SIG-M5 treated with dmso at 0.1 percent for 504 hours (cell line): ENCODE results near the gene MAG.

Experiments used
- DNase-seq: peaks from one replicate; lab custom pipeline; 2025; ENCODE audit not compliant: unreplicated experiment; lab: John Stamatoyannopoulos, UW

The MAG gene, protein sequence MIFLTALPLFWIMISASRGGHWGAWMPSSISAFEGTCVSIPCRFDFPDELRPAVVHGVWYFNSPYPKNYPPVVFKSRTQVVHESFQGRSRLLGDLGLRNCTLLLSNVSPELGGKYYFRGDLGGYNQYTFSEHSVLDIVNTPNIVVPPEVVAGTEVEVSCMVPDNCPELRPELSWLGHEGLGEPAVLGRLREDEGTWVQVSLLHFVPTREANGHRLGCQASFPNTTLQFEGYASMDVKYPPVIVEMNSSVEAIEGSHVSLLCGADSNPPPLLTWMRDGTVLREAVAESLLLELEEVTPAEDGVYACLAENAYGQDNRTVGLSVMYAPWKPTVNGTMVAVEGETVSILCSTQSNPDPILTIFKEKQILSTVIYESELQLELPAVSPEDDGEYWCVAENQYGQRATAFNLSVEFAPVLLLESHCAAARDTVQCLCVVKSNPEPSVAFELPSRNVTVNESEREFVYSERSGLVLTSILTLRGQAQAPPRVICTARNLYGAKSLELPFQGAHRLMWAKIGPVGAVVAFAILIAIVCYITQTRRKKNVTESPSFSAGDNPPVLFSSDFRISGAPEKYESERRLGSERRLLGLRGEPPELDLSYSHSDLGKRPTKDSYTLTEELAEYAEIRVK

DNA sequence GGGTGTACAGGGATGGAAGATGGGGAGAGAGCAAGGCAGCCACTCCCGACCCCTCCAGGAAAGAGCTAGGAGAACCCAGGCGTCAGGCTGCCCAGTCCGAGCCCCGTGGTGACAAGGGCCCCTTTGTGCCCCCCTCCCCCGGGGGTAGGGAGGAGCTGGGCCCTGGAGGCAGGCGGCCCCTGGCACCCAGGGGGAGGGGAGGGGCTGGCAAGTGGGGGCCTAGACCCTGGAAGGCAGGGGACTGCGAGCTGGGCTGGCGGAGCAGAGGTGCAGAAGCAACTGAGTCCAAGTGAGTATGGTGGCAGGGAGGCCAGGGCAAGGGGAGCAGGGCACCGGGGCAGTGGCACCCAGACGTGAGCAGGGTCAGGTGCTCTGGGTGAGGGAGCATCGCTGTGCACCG, at the start of gene MAG:
Gene MAG (plus strand): TSS at position 246 of the 400 bp plus-strand sequence. CDS start 3,248 bp downstream, outside the sequence.
- DNase-seq: no peak

DNA sequence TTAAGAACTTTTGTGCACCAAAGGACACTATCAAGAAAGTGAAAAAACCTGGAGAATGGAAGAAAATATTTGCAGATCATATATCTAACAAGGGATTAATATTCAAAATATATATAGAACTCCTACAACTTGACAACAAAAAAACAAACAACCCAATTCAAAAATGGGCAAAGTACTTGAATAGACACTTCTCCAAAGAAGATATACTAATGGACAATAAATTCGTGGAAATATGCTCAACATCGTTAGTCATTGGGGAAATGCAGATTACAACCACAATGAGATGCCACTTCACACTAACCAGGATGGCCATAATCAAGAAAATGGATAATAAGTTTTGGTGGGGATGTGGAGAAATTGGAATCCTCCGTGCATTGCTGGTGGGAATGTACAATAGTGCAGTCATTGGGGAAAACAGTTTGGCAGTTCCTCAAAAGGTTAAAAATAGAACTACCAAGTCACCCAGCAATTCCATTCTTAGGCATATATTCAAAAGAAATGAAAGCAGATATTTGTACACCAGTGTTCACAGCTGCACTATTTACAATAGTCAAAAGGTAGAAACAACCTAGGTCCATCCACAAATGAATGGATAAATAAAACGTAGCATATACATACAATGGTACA, 45.4 kb upstream of the MAG start:
- DNase-seq: no peak

DNA sequence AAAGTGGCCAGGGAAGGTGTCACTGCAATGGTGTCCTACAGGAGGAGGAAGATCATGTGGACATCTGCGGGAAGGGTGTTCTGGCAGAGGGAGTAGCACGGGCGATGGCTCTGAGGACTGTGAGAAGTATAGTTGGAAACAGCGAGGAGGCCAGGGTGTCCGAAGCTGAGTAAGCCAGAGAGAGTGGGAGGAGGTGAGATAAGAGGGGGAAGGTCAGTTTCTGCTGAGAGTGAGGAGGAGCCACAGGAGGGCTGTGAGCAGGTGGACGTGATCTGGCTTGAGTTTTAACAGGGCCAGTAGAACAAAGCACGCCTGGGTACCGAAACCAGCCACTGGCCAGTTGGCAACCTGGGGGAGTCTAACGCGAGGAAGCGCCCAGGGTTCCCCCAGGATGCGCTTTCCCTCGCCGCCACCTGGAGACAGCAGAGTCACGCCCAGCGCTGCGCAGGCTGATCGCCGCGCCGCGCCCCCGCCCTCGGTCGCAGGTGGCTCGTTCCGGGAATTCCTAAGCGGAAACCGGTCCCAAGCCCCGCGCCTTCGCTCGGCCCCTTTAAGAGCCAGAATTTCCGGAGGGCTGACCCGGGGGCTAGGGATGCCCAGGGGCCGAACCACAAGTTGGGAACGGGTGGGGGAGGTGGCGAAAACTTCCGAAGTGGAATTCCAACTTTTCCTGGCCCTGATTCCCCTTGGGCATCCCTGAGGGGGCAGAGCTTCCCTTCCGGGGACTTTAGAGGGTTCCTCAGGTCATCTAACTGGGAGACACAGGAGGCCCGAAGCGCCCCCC, 44.2 kb upstream of the MAG start:
- DNase-seq: peak; percentile 20

DNA sequence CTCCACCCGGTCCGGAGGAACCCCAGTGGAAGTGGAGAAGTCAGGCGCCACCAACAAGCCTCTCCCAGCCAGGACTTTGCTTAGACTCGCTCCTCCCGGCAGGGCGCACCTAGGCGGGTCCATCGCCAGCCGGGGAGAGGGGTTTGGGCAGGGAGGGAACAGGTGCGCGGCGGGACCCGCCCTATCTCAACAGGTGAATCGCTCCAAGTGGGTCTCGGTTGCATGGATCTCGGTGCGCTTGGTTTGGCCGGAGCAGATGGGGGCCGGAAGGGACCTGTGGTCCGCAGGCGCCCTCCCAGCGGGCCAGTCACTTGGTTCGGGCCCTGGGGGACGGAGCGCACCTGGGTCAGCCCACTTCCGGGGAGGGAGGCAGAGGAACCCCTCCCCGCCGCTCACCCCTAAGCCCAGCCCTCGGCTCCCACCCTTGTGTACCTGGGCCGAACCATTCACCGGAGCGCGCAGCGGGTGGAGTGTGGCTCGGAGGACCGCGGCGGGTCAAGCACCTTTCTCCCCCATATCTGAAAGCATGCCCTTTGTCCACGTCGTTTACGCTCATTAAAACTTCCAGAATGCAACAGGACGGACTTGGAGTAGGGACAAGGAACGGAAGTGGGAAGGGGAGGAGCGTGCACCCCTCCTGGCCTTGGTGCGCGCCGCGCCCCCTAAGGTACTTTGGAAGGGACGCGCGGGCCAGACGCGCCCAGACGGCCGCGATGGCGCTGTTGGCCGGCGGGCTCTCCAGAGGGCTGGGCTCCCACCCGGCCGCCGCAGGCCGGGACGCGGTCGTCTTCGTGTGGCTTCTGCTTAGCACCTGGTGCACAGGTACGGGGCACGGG, 43.4 kb upstream of the MAG start, which contains the start of gene LSR:
Gene LSR (plus strand): TSS at position 693 of the 836 bp plus-strand sequence. CDS start 21 bp downstream, at position 714.
- DNase-seq: peak; percentile 31

DNA sequence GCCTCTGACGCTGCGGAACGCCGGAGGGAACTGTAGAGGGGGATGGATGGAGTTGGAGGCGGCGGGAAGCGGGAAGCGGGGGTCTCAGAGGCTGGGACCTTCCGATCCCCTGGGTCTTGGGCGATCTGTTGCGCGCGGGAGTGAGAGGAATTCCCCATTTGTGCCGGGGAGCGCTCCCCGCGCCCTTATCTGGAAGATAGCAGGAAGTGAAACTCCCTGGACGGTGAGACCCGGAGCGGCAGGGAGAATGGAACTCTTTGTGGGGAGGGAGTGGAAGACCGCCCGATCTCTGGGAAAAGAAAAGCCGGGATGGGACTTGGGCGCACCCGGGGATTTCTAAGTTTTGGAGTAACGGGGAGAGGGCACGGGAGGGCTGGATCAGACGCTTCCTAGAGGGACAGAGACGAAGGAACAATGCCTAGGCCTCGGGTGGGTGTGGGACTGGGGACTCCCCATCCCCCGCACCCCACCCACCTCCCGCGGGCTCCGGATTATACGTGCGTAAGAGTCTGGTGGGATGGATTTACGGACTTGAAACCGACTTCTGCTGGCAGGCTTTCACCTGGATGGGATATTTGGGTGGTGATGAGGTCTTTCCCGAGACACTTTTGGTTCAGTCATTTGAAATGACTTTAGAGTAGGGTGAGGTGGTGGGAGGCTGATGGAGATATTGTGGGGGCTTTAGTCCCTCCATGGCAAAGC, 42.7 kb upstream of the MAG start:
- no peak for DNase-seq

DNA sequence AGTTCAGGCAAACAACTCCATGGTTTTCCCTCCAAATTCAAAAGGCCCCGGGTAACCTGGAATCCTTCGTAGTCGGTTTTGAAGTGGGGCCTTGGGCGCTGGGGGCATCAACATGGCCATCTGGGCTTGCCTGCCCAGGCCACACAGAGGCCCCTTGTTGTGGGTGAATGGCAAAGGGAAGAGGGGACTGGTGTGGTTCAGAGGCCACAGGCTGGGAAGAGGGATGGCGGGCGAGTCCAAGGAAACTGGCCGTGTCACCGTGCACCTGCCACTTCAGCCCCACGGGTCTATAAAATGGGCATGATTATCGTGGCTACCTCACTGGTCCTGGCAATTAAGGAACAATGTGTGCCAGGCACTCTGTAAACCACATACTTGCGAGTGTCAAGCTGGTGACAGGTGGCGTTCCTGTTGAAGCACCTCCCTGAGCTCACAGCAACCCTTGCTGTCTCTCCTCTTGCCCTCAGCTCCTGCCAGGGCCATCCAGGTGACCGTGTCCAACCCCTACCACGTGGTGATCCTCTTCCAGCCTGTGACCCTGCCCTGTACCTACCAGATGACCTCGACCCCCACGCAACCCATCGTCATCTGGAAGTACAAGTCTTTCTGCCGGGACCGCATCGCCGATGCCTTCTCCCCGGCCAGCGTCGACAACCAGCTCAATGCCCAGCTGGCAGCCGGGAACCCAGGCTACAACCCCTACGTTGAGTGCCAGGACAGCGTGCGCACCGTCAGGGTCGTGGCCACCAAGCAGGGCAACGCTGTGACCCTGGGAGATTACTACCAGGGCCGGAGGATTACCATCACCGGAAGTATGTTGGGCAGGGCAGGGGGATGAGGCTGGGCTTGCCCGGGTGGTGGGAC, 41.9 kb upstream of the MAG start:
- no peak for DNase-seq

DNA sequence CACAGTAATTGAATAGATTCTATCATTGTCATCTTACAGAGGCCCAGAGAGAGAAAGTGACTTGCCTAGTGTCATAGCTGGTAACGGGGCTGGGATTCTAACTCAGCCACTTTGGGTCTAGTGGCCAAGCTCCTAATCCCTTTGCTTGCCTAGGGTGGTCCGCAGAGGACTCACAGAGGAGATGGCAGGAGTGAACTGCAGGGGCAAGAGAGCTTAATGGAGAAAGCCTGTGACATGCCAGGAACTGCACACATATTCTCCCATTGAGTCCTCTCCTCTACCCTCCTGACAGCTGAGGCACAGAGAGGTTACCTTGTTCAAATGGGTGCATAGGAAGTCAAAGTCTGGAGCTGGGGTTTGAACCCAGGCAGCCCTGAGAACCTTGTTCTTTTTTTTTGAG, 40.5 kb upstream of the MAG start:
- no peak for DNase-seq

DNA sequence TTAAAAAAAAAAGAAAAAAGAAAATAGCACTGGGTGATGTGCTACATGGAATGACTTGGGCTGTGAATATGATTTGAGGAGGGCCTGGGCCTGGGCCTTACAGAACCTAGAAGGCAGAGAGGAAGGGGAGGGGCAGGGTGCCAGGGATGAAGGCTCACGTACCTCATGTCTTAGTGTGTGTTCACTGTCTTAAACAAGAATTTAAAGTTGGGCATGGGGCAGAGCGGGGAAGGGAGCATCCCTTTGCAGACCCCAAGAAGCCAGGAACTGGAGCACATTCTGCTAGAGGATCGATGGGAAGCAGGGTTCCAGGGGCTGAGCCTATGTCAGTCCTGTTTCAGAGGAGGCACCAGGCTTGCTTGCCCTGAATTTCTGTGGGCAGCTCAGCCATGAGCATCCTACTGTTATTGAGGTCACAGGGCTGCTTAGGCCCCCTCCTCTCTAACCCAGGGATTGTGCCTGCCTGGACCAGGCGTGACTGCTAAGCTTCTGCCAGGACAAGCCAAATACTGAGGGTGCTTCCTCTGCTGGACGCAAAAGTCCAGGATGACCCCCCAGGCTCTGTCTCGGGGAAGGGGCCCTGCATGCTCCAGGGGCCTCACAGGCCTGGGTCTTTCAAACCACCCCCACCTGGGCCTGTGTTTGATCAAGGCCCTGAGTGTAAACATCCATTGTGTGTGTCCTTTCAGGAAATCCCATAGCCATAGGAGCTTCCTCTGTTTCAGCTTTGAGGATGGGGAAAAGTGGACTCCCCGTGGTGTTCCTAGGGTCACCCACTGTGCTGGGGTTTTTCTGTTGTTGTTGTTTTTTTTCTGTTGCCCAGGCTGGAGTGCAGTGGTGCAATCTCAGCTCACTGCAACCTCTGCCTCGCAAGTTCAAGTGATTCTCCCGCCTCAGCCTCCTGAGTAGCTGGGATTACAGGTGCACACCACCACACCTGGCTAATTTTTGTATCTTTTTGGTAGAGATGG, 38.4 kb upstream of the MAG start:
- no peak for DNase-seq

DNA sequence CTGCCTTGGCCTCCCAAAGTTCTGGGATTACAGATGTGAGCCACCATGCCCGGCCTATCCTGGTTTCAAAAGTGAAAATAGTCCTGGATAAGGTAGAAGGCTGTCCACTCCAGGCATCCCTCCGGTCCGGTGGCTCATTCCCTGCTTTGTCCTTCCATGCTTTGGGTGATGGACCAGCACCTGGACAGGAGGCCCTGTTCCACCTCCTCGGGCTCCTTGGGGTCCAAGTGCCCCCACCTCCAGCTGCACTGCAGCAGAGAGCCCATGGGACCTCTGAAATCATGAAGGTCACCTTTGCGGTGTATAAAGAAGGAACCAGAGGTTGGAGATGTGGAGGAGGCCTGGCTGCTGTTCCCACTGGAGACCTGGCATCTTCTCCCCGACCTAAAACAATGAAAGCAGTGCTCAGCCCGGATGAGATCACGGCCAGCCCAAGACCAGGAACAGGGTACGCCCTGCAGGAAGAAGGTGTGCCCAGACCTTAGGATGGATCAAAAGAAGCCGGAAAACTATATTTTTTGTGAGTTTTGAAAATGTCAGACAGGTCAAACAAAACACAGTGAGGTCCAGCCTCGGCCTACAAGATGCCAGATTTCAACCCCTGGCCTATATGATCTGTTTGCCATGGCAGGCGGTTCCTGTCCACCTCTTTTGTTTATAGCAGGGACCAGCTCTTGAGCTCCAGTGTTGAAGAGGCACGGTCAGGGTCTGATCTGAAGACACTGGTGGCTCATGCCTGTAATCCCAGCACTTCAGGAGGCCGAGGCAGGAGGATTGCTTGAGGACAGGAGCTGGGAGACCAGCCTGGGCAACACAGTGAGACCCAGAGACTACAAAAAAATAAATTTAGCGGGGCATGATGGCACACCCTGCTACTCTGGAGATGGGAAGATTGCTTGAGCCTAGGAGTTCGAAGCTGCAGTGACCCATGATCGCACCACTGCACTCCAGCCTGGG, 37.3 kb upstream of the MAG start:
- no peak for DNase-seq

DNA sequence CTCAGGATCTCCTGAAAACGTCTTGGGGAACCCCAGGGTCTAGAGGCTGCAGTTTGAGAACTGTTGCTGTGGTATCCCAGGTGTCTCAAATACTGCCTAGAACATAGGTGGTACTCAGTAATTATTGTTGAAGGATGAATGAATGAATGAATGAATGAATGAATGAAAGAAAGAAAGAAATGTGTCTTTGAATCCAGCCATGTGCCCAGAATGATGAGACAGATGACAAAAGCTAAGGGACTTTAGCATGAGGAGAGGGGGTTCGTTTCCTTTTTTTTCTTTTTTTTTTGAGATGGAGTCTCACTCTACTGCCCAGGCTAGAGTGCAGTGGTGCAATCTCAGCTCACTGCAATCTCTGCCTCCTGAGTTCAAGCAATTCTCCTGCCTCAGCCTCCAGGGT, 35.4 kb upstream of the MAG start:
- no peak for DNase-seq

DNA sequence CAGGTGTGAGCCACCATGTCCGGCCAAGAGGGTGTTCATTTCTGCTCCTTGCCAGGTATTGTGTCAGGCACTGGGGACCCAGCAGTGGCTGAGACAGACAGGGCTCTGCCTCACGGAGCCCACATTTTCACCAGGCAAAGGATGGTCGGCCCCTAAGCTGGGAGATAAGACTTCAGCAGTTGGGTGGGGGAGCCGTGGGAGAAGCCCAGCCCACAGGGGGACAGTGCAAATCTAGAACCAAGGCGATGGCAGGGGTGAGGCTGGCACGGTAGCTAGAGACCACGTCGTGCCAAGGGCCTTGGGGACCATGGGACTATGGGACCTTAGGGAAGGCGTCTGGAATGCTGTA, 34.9 kb upstream of the MAG start:
- DNase-seq: no peak

DNA sequence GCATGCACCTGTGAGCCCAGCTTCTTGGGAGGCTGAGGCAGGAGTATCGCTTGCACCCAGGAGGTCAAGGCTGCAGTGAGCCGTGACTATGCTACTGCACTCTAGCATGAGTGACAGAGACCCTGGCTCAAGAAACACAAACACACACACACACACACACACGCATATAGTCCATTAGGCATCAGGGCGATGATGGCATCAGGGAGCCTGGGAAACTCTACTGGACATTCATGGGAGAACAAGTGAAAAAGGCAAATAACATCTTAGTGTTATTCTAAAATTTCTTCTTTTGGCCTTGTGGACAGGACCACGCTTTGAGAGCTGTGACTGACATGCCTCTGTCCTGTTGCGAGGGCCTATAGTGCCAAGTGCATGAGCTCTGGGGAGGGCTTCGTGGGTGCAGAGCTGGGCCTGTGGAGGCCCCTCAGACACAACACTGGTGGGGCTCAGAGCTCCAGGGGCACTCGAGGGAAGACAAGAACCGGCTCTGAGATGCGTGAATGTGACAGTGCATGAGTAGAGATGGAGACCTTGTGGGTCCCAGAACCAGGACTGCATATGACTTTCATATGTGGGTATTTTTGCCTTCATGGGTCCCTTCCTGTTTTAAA, 31.2 kb upstream of the MAG start:
- no peak for DNase-seq

DNA sequence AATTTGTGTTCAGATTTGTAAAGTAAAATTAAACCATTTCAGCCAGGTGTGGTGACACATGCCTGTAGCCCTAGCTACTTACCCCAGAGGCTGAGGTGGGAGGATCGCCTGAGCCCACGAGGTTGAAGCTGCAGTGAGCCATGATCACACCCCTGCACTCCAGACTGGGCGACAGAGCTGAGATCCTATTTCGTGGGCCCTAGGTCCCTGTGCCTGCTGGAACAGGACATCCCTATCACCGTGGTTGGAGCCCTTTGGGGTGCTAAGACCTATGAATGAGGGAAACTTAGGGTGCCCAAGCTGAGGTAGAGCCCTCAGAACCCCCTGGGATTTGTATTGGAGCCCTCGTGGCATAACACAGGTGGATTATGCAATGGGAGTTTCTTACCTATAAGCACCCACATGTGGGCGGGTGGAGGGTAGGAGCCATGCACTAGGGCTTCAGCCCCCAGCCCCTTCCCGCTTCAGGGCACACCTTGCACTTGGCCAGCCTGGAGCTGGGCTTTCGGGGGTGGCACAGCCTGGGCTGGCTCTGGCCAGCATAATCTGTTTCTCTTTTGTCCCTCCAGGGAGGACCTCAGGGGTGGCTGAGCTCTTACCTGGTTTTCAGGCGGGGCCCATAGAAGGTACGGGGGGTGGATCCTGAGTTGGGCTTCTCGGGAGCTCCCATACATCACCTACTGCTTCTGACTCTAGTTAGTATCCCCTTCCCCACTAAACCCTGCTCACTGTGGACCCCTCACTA, 30.4 kb upstream of the MAG start:
- DNase-seq: no peak

DNA sequence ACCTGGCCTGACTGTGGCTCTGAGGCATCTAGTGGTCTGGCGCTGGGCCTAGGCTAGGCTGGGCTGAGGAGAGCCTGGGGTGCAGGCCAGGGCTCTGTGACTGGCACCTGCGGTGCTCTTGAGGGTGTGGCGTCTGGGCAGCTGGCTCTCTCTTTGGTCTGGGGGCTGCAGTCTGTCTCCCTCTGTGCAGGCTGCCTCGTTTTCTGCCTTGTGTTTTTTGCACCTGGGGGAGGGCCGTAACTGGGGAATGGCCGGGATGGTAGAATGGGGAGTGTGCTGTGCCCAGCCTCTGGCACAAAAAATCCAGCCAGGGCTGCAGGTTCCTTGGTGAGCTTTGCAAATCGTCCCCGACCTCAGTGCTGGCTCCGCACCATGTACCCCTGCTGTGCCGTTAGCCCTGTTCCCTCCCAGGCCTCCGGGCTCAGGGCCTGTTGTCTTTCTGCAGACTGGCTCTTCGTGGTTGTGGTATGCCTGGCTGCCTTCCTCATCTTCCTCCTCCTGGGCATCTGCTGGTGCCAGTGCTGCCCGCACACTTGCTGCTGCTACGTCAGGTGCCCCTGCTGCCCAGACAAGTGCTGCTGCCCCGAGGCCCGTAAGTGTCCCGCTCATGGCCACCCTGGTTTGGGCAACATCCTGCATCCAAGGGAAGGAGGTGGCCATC, 29.7 kb upstream of the MAG start:
- no peak for DNase-seq
